GM13976 (cell line): ENCODE data around the gene PROSER1.

Experiments
- DNase-seq: peaks from one replicate; pipeline ENCODE4 v3.0.0; 2012; ENCODE audit warnings: low spot score
- in situ Hi-C: fragments of 300-500 bp; cut with MboI; formaldehyde crosslinking; loops from one replicate; pipeline ENCODE4 v1.12.0; 2022; ENCODE audit warnings: low sequenced_read_pairs, mixed read lengths, inconsistent platforms; ENCODE audit not compliant: unreplicated experiment
- TF ChIP-seq, protein P1 (sequence below): IDR thresholded peaks from 2 replicates; pipeline ENCODE4 v1.5.1; 2012; ENCODE audit warnings: borderline replicate concordance, mild to moderate bottlenecking; ENCODE audit not compliant: insufficient read depth; ENCODE audit errors: extremely low read depth, missing control alignments, control extremely low read depth

The PROSER1 gene

DNA sequence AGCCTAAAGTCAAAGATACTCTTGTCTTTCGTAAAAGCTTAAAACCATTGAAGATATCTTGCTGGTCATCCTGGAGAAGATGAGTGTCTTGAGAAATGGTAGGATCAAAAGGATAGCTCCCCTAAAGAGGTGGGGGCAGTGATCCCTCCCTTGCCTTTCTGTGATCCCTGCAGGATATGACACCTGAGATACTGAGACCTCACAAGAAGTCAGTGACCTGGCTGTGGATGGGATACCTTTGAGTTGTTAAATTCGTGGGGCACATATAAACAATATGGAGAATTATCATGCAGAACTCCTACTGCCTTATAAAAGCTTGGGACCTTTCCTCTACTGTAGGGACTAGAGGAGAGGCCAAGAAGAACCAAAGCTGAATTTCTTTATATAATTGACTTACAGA is 68.7 kb downstream of the PROSER1 start:
- TF ChIP-seq, protein P1, sequence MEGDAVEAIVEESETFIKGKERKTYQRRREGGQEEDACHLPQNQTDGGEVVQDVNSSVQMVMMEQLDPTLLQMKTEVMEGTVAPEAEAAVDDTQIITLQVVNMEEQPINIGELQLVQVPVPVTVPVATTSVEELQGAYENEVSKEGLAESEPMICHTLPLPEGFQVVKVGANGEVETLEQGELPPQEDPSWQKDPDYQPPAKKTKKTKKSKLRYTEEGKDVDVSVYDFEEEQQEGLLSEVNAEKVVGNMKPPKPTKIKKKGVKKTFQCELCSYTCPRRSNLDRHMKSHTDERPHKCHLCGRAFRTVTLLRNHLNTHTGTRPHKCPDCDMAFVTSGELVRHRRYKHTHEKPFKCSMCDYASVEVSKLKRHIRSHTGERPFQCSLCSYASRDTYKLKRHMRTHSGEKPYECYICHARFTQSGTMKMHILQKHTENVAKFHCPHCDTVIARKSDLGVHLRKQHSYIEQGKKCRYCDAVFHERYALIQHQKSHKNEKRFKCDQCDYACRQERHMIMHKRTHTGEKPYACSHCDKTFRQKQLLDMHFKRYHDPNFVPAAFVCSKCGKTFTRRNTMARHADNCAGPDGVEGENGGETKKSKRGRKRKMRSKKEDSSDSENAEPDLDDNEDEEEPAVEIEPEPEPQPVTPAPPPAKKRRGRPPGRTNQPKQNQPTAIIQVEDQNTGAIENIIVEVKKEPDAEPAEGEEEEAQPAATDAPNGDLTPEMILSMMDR = no peak
- in situ Hi-C loops = no loop called here
- no peak for DNase-seq

DNA sequence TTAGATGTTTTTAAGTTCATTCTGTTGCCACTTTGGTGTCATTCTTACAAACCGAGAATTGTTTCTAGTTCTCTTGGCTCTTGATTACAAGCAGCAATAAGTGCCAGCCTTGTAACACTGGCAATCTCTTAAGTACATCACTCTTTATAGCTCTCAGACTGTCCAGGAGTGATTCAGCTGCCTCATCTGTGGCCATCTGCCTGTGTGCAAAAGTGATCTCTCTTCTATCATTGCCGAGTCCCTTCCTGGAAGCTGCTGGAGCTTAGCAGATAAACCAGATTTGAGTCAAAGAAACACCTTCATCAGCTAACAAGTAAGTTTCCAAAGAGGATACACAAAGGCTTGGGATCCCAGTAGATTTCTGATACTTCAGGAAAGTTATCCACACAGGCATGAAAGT is 70.4 kb downstream of the PROSER1 start:
- in situ Hi-C loops = no loop called here
- no peak for DNase-seq
- TF ChIP-seq, protein P1 = no peak

DNA sequence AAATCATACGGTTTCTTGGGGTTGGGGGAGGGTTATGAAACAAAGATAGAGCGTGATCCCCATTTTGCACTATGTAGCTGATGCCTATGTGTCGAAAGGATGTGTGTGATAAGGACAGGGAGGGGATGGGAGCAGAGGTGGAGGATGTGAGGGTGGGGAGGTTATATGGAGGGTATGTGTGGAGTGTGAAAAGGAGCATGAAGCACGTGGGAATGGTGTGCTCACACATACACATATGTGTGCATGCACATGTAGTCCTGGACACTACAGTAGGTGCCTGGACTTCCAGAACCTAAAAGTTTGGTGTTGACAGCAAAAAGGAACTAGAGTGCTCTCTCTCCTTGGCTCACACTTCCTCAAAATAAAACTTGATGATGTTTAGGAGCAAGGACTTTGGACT is 72.6 kb downstream of the PROSER1 start:
- DNase-seq = no peak
- TF ChIP-seq, protein P1 = no peak
- in situ Hi-C loops = no loop called here

DNA sequence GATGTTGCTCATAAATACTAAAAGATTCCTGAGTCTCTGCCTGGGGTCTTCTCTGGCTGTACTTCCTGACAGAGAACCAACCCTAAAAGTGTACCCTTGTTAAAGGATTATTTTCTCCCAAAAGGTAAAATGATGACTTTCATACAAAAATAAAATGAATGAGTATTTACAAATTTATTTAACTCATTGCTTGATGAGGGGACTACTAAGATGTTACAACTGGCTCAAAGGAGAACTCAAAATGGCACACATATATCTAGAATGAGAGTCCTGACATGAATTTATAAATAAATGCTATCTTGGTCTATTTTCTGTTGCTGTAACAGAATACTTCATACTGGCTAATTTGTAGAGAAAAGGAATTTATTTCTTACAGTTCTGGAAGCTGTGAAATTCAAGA is 77.7 kb downstream of the PROSER1 start:
- TF ChIP-seq, protein P1 = no peak
- in situ Hi-C loops = no loop called here
- DNase-seq = no peak
